A549 (cell line): Measurements from ENCODE around the gene CCNG2. TPM values are rescaled to one million over a fixed set of nuclear protein-coding genes. Genes with fewer than 3 reads are reported as not detected.

ENCODE experiments used
- ATAC-seq, 2 experiments: fragments of 200-7000 bp in 1 of 2; fragments of >200 bp in 1 of 2; cut with Nextera tagmentation in 1 of 2; cut with Tn5 transposase in 1 of 2; 3 replicates each; pipeline versions ENCODE4 v1.8.0 to v1.9.1; 2018 to 2020; ENCODE audit warnings: mild to moderate bottlenecking in 1 of 2, moderate library complexity in 1 of 2
- CTCF ChIA-PET: fragments of 300-600 bp; sonication (Branson Sonifier 250); formaldehyde crosslinking; extraction: SDS; loops from one replicate; lab custom pipeline; 2021; ENCODE audit warnings: antibody characterized with exemption, inconsistent platforms; lab: Yijun Ruan, JAX
- POLR2A ChIA-PET: fragments of 350-600 bp; formaldehyde crosslinking; extraction: SDS; loops from one replicate; lab custom pipeline; 2021; ENCODE audit warnings: antibody characterized with exemption, inconsistent platforms; lab: Yijun Ruan, JAX
- DNase-seq, 2 experiments: peaks; one replicate each; pipeline versions ENCODE4 v3.0.0 to v3.0.0-alpha.2; 2011 to 2016; ENCODE audit warnings: low read depth in 1 of 2, low spot score in 1 of 2
- FAIRE-seq: peaks from 2 replicates; lab custom pipeline; 2011; peaks lifted over from hg19 to GRCh38; lab: Jason Lieb, UNC
- H3K27ac ChIP-seq, 2 experiments: fragments of >200 bp; sonication (Bioruptor Twin); formaldehyde crosslinking; 3 replicates each; pipeline ENCODE4 v1.5.1; 2016 to 2017
- H3K4me1 ChIP-seq: fragments of >200 bp; sonication (Bioruptor Twin); formaldehyde crosslinking; 3 replicates; pipeline ENCODE4 v1.6.1; 2016
- H3K4me2 ChIP-seq: fragments of >200 bp; sonication (Bioruptor Twin); formaldehyde crosslinking; 3 replicates; pipeline ENCODE4 v1.6.1; 2016
- H3K4me3 ChIP-seq: fragments of >200 bp; sonication (Bioruptor Twin); formaldehyde crosslinking; 3 replicates; pipeline ENCODE4 v1.5.1; 2016
- H3K9me3 ChIP-seq: fragments of >200 bp; sonication (Bioruptor Twin); formaldehyde crosslinking; 3 replicates; pipeline ENCODE4 v1.6.1; 2016
- BHLHE40 ChIP-seq: IDR thresholded peaks from 2 replicates; pipeline ENCODE4 v1.6.1; 2012; ENCODE audit warnings: low read depth, low read length, inconsistent platforms
- CBX2 ChIP-seq: fragments of 200-600 bp; sonication (generic); IDR thresholded peaks from 2 replicates; pipeline ENCODE4 v1.6.1; 2016; ENCODE audit warnings: low read depth, mild to moderate bottlenecking, borderline replicate concordance
- CBX8 ChIP-seq: fragments of 200-600 bp; sonication (generic); IDR thresholded peaks from 2 replicates; pipeline ENCODE4 v1.6.1; 2016
- CEBPB ChIP-seq, 2 experiments: fragments of >200 bp in 1 of 2; sonication (Bioruptor Twin) in 1 of 2; formaldehyde crosslinking in 1 of 2; IDR thresholded peaks; 2 replicates each; pipeline ENCODE4 v1.6.1; 2012 to 2016
- EHF ChIP-seq: fragments of 250-450 bp; sonication (Bioruptor Pico); IDR thresholded peaks from 2 replicates; pipeline ENCODE4 v1.5.0; 2020; ENCODE audit warnings: mild to moderate bottlenecking
- EP300 ChIP-seq, 2 experiments: fragments of >200 bp; sonication (Bioruptor Twin); formaldehyde crosslinking; IDR thresholded peaks; 2 replicates in 1 of 2; 3 replicates in 1 of 2; pipeline ENCODE4 v1.6.1; 2016 to 2017
- FOSB ChIP-seq: fragments of 250-450 bp; sonication (Bioruptor Pico); IDR thresholded peaks from 2 replicates; pipeline ENCODE4 v1.5.0; 2020; ENCODE audit warnings: mild to moderate bottlenecking, moderate library complexity
- FOXS1 ChIP-seq: fragments of 250-450 bp; sonication (Bioruptor Pico); IDR thresholded peaks from 2 replicates; pipeline ENCODE4 v1.5.0; 2020; ENCODE audit warnings: mild to moderate bottlenecking, moderate library complexity
- HDAC2 ChIP-seq: fragments of 200-600 bp; sonication (generic); IDR thresholded peaks from 2 replicates; pipeline ENCODE4 v1.6.1; 2016
- HOXA7 ChIP-seq: fragments of 250-450 bp; sonication (Bioruptor Pico); IDR thresholded peaks from 2 replicates; pipeline ENCODE4 v1.5.0; 2020; ENCODE audit warnings: mild to moderate bottlenecking, moderate library complexity
- HOXB13 ChIP-seq: fragments of 250-450 bp; sonication (Bioruptor Pico); IDR thresholded peaks from 2 replicates; pipeline ENCODE4 v1.5.0; 2020; ENCODE audit warnings: low read depth, mild to moderate bottlenecking, moderate library complexity
- JUN ChIP-seq, 2 experiments: fragments of >200 bp; sonication (Bioruptor Twin); formaldehyde crosslinking; IDR thresholded peaks; 2 replicates in 1 of 2; 3 replicates in 1 of 2; pipeline ENCODE4 v1.6.1; 2016 to 2017
- JUNB ChIP-seq: fragments of >200 bp; sonication (Bioruptor Twin); formaldehyde crosslinking; IDR thresholded peaks from 2 replicates; pipeline ENCODE4 v1.6.1; 2016
- KDM5A ChIP-seq: fragments of 200-600 bp; sonication (generic); IDR thresholded peaks from 2 replicates; pipeline ENCODE4 v1.6.1; 2016; ENCODE audit warnings: antibody characterized with exemption, mild to moderate bottlenecking
- NFE2L2 ChIP-seq: fragments of 150-350 bp; conservative IDR thresholded peaks from 2 replicates; pipeline ENCODE4 v1.6.1; 2014; ENCODE audit warnings: low read length
- PHF8 ChIP-seq: fragments of 200-600 bp; sonication (generic); IDR thresholded peaks from 2 replicates; pipeline ENCODE4 v1.6.1; 2016; ENCODE audit warnings: low read depth, mild to moderate bottlenecking, antibody characterized with exemption, moderate library complexity, borderline replicate concordance
- POLR2A ChIP-seq: IDR thresholded peaks from 2 replicates; pipeline ENCODE4 v1.6.1; 2012; ENCODE audit warnings: mild to moderate bottlenecking, low read length
- POLR2AphosphoS2 ChIP-seq: conservative IDR thresholded peaks from 2 replicates; pipeline ENCODE4 v1.6.1; 2012; ENCODE audit warnings: low read length, improper control_type of control experiment, inconsistent platforms
- RAD21 ChIP-seq, 2 experiments: fragments of >200 bp in 1 of 2; sonication (Bioruptor Twin) in 1 of 2; formaldehyde crosslinking in 1 of 2; IDR thresholded peaks in 1 of 2; conservative IDR thresholded peaks in 1 of 2; 2 replicates in 1 of 2; 3 replicates in 1 of 2; pipeline ENCODE4 v1.6.1; 2012 to 2018; ENCODE audit warnings: inconsistent platforms in 1 of 2
- RARB ChIP-seq: fragments of 250-450 bp; sonication (Bioruptor Pico); IDR thresholded peaks from 2 replicates; pipeline ENCODE4 v1.8.0; 2021; ENCODE audit warnings: mild to moderate bottlenecking, moderate library complexity
- RFX5 ChIP-seq: fragments of 450-650 bp; IDR thresholded peaks from 2 replicates; pipeline ENCODE4 v1.7.1; 2014; ENCODE audit warnings: antibody characterized with exemption, mild to moderate bottlenecking, moderate library complexity
- RNF2 ChIP-seq: fragments of 200-600 bp; sonication (generic); IDR thresholded peaks from 2 replicates; pipeline ENCODE4 v1.6.1; 2016; ENCODE audit warnings: low read depth, mild to moderate bottlenecking, antibody characterized with exemption, moderate library complexity, borderline replicate concordance
- TFCP2L1 ChIP-seq: fragments of 250-450 bp; sonication (Bioruptor Pico); IDR thresholded peaks from 2 replicates; pipeline ENCODE4 v1.5.0; 2021; ENCODE audit warnings: mild to moderate bottlenecking
- ZC3H11A ChIP-seq: fragments of 450-650 bp; IDR thresholded peaks from 2 replicates; pipeline ENCODE4 v1.6.1; 2014; ENCODE audit warnings: antibody characterized with exemption, mild to moderate bottlenecking
- ZNF302 ChIP-seq: fragments of 250-450 bp; sonication (Bioruptor Pico); IDR thresholded peaks from 2 replicates; pipeline ENCODE4 v1.9.0; 2021; ENCODE audit warnings: inconsistent platforms, mild to moderate bottlenecking, moderate library complexity
- ZSCAN20 ChIP-seq: fragments of 250-450 bp; sonication (Bioruptor Pico); IDR thresholded peaks from 2 replicates; pipeline ENCODE4 v1.8.0; 2022; ENCODE audit warnings: mild to moderate bottlenecking, moderate library complexity
- WGBS: methylation state at CpG from one replicate; pipeline ENCODE4 v1.1.6; 2017; ENCODE audit errors: missing lambda C conversion rate; 5-methylcytosine and 5-hydroxymethylcytosine counted together
- polyA plus RNA-seq, 4 experiments: library from polyadenylated mRNA; depleted of rRNA in 3 of 4; stranded (reverse); fragments of >200 nt; fragmentation: RNase III in 1 of 4; extraction: RNeasy Plus Mini Kit Qiagen cat#74134 plus additional on column Dnase treatment in 1 of 4; gene quantifications; 2 replicates in 3 of 4; 3 replicates in 1 of 4; pipeline ENCODE4 v1.2.3, GENCODE V29; 2011 to 2017
- TF ChIP-seq, protein P1 (sequence below): fragments of 150-350 bp; IDR thresholded peaks from 2 replicates; pipeline ENCODE4 v1.6.1; 2014; ENCODE audit warnings: low read depth, mild to moderate bottlenecking, low read length
- TF ChIP-seq, protein P2 (sequence below): IDR thresholded peaks from 2 replicates; pipeline ENCODE4 v1.6.1; 2012
- TF ChIP-seq, protein P3 (sequence below): fragments of >200 bp; sonication (Bioruptor Twin); formaldehyde crosslinking; IDR thresholded peaks from 3 replicates; pipeline ENCODE4 v1.5.1; 2016

The CCNG2 gene
- polyA plus RNA-seq, 2 of the 4 experiments (the other 2 are of a cell fraction): 3.9 to 9.8 TPM

DNA sequence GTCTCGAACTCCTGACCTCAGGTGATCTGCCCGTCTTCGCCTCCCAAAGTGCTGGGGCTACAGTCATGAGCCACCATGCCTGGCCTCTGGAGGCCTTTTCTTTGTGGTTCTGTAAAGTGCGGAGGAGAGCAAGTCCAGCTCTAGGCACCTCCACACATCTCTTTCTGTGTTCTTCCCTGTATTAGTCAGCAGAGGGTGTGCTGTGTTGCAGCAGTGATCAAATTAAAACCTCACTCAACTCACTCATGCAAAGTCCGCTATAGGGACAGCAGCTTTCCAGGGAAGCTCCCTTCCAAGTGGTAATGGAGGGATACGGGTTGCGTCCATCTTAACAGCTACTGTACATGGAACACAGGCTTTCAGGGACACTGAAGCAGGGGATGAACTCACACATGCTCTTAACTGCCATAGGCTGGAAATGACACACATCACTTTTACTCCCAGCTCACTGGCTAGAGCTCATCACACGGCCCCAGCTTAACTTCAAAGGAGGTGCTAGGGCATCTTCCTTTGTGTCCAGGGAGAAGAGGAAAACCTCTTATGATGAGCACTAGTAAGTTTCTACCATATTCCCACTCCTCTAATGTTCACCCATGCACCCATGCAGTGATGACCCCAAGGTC lies 36.0 kb upstream of the CCNG2 start:
- ATAC-seq (no peak), FAIRE-seq (no peak), DNase-seq (no peak)
- ChIA-PET CTCF (no interaction called here), POLR2A (no interaction called here)
- Histone ChIP-seq H3K4me1 (no peaks in the 10 kb centered on the region), H3K4me2 (no peak overlapping the region), H3K9me3 (no peaks in the 10 kb centered on the region), H3K27ac (no peak overlapping the region), H3K4me3 (no peak overlapping the region)
- 71% methylated on average over 8 of the region's 8 CpGs for WGBS
- TF ChIP-seq BHLHE40 (no peak), CBX2 (no peak), KDM5A (no peak), ZC3H11A (no peak)

DNA sequence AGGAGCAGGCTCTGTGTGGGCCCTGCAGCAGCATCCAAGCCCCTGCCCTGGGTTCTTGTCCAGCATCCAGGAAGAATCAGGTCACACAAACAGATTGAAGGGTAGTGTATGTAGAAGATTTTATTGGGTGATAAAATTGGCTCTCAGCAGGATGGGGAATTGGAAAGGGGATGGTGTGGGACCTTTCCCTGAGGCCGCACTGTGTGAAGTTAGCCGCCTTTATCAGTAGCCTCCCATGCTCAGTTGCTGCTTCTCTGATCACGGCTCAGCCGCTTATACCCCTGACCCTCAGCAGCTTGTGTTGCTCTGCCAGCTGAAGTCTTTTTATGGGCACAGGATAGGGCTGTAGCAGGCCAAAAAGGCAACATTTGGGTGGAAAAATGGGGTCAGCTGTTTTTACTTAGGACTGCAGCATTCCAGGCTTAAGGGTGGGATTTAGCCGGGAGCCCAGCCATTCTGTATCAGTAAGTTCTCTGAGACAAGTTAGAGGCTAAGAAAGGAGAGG lies 35.2 kb upstream of the CCNG2 start:
- FAIRE-seq: no peak
- Histone ChIP-seq H3K27ac (no peak overlapping the region), H3K4me1 (no peaks in the 10 kb centered on the region), H3K4me3 (no peak overlapping the region), H3K9me3 (no peaks in the 10 kb centered on the region), H3K4me2 (no peak overlapping the region)
- 73% methylated on average over 5 of the region's 5 CpGs for WGBS
- TF ChIP-seq JUN (IDR thresholded peaks at IDR 0.05): no peak
- TF ChIP-seq JUNB: no peak
- TF ChIP-seq RARB (CRISPR knock-in tag): no peak
- TF ChIP-seq FOXS1 (CRISPR knock-in tag): no peak
- TF ChIP-seq HOXA7 (CRISPR knock-in tag): no peak
- TF ChIP-seq NFE2L2: no peak
- TF ChIP-seq RNF2: no peak
- TF ChIP-seq ZSCAN20 (CRISPR knock-in tag): no peak
- TF ChIP-seq BHLHE40: no peak
- TF ChIP-seq PHF8: no peak
- TF ChIP-seq FOSB (CRISPR knock-in tag): no peak
- no peak for TF ChIP-seq HOXB13 (CRISPR knock-in tag)
- TF ChIP-seq TFCP2L1: no peak
- TF ChIP-seq RAD21 (conservative IDR thresholded peaks at IDR 0.05 in 1 of 2, IDR thresholded peaks at IDR 0.05 in 1 of 2): no peak
- TF ChIP-seq ZNF302 (CRISPR knock-in tag): no peak
- TF ChIP-seq EP300 (IDR thresholded peaks at IDR 0.05): no peak
- TF ChIP-seq CEBPB (IDR thresholded peaks at IDR 0.05): no peak
- no peak for TF ChIP-seq HDAC2
- TF ChIP-seq POLR2A: no peak
- no peak for TF ChIP-seq RFX5
- DNase-seq: no peak
- ChIA-PET POLR2A (no interaction called here), CTCF (no interaction called here)
- ATAC-seq: no peak

DNA sequence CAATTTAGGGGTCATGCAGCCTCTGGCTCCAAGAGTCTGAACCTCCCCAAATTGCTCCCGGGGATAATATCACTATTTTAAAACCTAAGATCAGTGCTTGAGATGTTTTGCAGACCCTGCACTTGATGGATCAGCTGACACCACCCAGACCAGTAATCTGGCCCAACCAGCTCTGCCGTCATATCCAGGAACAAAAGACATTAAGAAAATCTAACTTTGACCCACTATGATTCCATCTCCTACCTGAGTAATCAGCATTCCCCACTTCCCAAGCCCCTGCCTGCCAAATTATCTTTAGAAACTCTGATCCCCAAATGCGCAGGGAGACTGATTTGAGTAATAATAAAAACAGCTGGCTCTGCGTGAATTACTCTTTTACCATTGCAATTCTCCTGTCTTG lies 34.4 kb upstream of the CCNG2 start:
- Histone ChIP-seq H3K27ac (no peak overlapping the region), H3K9me3 (no peaks in the 10 kb centered on the region), H3K4me2 (no peak overlapping the region), H3K4me3 (no peak overlapping the region), H3K4me1 (no peaks in the 10 kb centered on the region)
- 64% methylated on average over 4 of the region's 4 CpGs for WGBS
- POLR2A ChIA-PET: no interaction called here
- DNase-seq: no peak
- no peak for ATAC-seq
- CTCF ChIA-PET: no interaction called here
- no peak for FAIRE-seq
- TF ChIP-seq EHF: no peak
- TF ChIP-seq POLR2AphosphoS2: no peak
- TF ChIP-seq, protein P1, sequence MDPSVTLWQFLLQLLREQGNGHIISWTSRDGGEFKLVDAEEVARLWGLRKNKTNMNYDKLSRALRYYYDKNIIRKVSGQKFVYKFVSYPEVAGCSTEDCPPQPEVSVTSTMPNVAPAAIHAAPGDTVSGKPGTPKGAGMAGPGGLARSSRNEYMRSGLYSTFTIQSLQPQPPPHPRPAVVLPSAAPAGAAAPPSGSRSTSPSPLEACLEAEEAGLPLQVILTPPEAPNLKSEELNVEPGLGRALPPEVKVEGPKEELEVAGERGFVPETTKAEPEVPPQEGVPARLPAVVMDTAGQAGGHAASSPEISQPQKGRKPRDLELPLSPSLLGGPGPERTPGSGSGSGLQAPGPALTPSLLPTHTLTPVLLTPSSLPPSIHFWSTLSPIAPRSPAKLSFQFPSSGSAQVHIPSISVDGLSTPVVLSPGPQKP: no peak
- TF ChIP-seq, protein P2, sequence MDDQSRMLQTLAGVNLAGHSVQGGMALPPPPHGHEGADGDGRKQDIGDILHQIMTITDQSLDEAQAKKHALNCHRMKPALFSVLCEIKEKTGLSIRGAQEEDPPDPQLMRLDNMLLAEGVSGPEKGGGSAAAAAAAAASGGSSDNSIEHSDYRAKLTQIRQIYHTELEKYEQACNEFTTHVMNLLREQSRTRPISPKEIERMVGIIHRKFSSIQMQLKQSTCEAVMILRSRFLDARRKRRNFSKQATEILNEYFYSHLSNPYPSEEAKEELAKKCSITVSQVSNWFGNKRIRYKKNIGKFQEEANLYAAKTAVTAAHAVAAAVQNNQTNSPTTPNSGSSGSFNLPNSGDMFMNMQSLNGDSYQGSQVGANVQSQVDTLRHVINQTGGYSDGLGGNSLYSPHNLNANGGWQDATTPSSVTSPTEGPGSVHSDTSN: no peak
- TF ChIP-seq CBX8: no peak
- TF ChIP-seq, protein P3, sequence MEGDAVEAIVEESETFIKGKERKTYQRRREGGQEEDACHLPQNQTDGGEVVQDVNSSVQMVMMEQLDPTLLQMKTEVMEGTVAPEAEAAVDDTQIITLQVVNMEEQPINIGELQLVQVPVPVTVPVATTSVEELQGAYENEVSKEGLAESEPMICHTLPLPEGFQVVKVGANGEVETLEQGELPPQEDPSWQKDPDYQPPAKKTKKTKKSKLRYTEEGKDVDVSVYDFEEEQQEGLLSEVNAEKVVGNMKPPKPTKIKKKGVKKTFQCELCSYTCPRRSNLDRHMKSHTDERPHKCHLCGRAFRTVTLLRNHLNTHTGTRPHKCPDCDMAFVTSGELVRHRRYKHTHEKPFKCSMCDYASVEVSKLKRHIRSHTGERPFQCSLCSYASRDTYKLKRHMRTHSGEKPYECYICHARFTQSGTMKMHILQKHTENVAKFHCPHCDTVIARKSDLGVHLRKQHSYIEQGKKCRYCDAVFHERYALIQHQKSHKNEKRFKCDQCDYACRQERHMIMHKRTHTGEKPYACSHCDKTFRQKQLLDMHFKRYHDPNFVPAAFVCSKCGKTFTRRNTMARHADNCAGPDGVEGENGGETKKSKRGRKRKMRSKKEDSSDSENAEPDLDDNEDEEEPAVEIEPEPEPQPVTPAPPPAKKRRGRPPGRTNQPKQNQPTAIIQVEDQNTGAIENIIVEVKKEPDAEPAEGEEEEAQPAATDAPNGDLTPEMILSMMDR: no peak
- no peak for TF ChIP-seq KDM5A
- no peak for TF ChIP-seq ZNF302 (CRISPR knock-in tag)
- TF ChIP-seq FOXS1 (CRISPR knock-in tag): no peak
